Anterior cingulate cortex (tissue), 58 donors: ENCODE results near the gene GRIP2.

Source experiments
- DNase-seq, 58 donors: peaks; one replicate each; lab custom pipeline; 2025; lab: John Stamatoyannopoulos, UW

Gene GRIP2

GRCh38 chr3:14542656-14543055 is 2.5 kb upstream of the GRIP2 start:
- DNase-seq = no peak

- no peak for DNase-seq
Observed at GRCh38 chr3:14541646-14542045, 1.5 kb upstream of the GRIP2 start.

GRCh38 chr3:14540821-14541385 is 761 bp upstream of the GRIP2 start:
- DNase-seq = no peak

- DNase-seq = no peak
Observed at GRCh38 chr3:14539384-14539741, 779 bp downstream of the GRIP2 start.

- no peak for DNase-seq
Observed at GRCh38 chr3:14538451-14539088, 1.6 kb downstream of the GRIP2 start.

GRCh38 chr3:14537590-14538450 is 2.3 kb downstream of the GRIP2 start:
- no peak for DNase-seq

- no peak for DNase-seq
Observed at GRCh38 chr3:14536837-14537589, 3.1 kb downstream of the GRIP2 start.

GRCh38 chr3:14536055-14536815 is 3.9 kb downstream of the GRIP2 start:
- no peak for DNase-seq

GRCh38 chr3:14535616-14536015 is 4.5 kb downstream of the GRIP2 start:
- no peak for DNase-seq

GRCh38 chr3:14534516-14535191 is 5.5 kb downstream of the GRIP2 start:
- DNase-seq = peak in 4 of 58 donors; percentile 10 to 32 (median 14)

- DNase-seq = no peak
Observed at GRCh38 chr3:14533457-14533958, 6.6 kb downstream of the GRIP2 start.

- no peak for DNase-seq
Observed at GRCh38 chr3:14532691-14533456, 7.3 kb downstream of the GRIP2 start.

- DNase-seq = no peak
Observed at GRCh38 chr3:14531856-14532395, 8.2 kb downstream of the GRIP2 start.

- DNase-seq = no peak
Observed at GRCh38 chr3:14528081-14528480, 12.1 kb downstream of the GRIP2 start.

- DNase-seq = peak in 1 of 58 donors; percentile 19
Observed at GRCh38 chr3:14525685-14526631, 14.2 kb downstream of the GRIP2 start.

GRCh38 chr3:14524920-14525660 is 15.1 kb downstream of the GRIP2 start:
- DNase-seq = no peak
